Esophagus squamous epithelium (tissue), 4 donors: Measurements from ENCODE around the gene KCNJ18.
"Not testable (repeated sequence)": the region's sequence is repeated elsewhere in the genome, so short reads cannot be mapped to it uniquely, and the experiment has no call there.

Experiments
- CTCF ChIP-seq, 6 experiments: fragments of 450-650 bp in 4 of 6; fragments of 200-600 bp in 2 of 6; sonication (generic) in 2 of 6; IDR thresholded peaks; one replicate each; pipeline ENCODE4 v1.5.1; 2016 to 2019; ENCODE audit warnings: antibody characterized with exemption in 6 of 6, mild to moderate bottlenecking in 4 of 6, moderate library complexity in 4 of 6
- POLR2A ChIP-seq, 4 donors: fragments of 450-650 bp; IDR thresholded peaks; one replicate each; pipeline ENCODE4 v1.6.1; 2017; ENCODE audit warnings: antibody characterized with exemption in 4 of 4, mild to moderate bottlenecking in 4 of 4, moderate library complexity in 3 of 4

GRCh38 chr17:21699573-21700236, 7.4 kb downstream of the KCNJ18 start:
- not testable (repeated sequence) for TF ChIP-seq CTCF, POLR2A (IDR thresholded peaks at IDR 0.05)
